Ascending aorta (tissue), 2 donors: ENCODE results near the gene PTPN1. TPM values are rescaled to one million over a fixed set of nuclear protein-coding genes. Genes with fewer than 3 reads are reported as not detected.

Experiments
- DNase-seq, 2 donors: peaks; one replicate each; pipeline ENCODE4 v3.0.0-alpha.2; 2019; ENCODE audit warnings: low spot score in 2 of 2
- H3K27ac ChIP-seq, 2 donors: fragments of 200-600 bp; sonication (generic); one replicate each; pipeline ENCODE4 v1.5.1; 2016 to 2017; ENCODE audit warnings: mild to moderate bottlenecking in 1 of 2
- H3K27me3 ChIP-seq: fragments of 200-600 bp; sonication (generic); one replicate; pipeline ENCODE4 v1.5.1; 2017
- H3K36me3 ChIP-seq, 2 donors: fragments of 200-600 bp; sonication (generic); one replicate each; pipeline ENCODE4 v1.5.1; 2016
- H3K4me1 ChIP-seq, 2 donors: fragments of 200-600 bp; sonication (generic); one replicate each; pipeline ENCODE4 v1.5.1; 2016 to 2017; ENCODE audit warnings: mild to moderate bottlenecking in 1 of 2
- H3K4me3 ChIP-seq, 2 donors: fragments of 200-600 bp; sonication (generic); one replicate each; pipeline ENCODE4 v1.5.1; 2016 to 2017; ENCODE audit warnings: mild to moderate bottlenecking in 1 of 2
- H3K9me3 ChIP-seq, 2 donors: fragments of 200-600 bp; sonication (generic); one replicate each; pipeline ENCODE4 v1.5.1; 2016
- CTCF ChIP-seq, 3 experiments: fragments of 200-600 bp in 2 of 3; fragments of 450-650 bp in 1 of 3; sonication (generic) in 2 of 3; IDR thresholded peaks; one replicate each; pipeline ENCODE4 v1.5.1; 2016 to 2019; ENCODE audit warnings: antibody characterized with exemption in 3 of 3, mild to moderate bottlenecking in 1 of 3, moderate library complexity in 1 of 3
- intact Hi-C: fragments of 100-400 bp; cut with DNase I; formaldehyde crosslinking; loops from one replicate; pipeline ENCODE4 v1.15.1; 2023
- total RNA-seq: library from RNA; depleted of rRNA; stranded (reverse); fragments of >200 nt; gene quantifications from one replicate; pipeline ENCODE4 v1.1.0, GENCODE V29; 2016

Gene PTPN1
- total RNA-seq, 1 donor from 2014 or later = 30.2 TPM

- Histone ChIP-seq H3K27me3 (no peaks in the 10 kb centered on the region), H3K27ac (no peak overlapping the region), H3K4me1 (peaks cover 0 to 4% of the 10 kb centered on the region in 2 donors), H3K36me3 (peaks cover 66 to 87% of the 10 kb centered on the region in 2 donors), H3K4me3 (no peak overlapping the region), H3K9me3 (no peaks in the 10 kb centered on the region)
- intact Hi-C loops = loop anchor here (2.0 kb wide), 1 partner anchor 393 kb away; no protein-coding TSS in a partner anchor
- TF ChIP-seq CTCF (IDR thresholded peaks at IDR 0.05) = peak; percentile 74 to 87 (median 77)
- DNase-seq = peak in 1 of 2 donors; percentile 85
These were observed 70.0 kb downstream of the PTPN1 start for GRCh38 chr20:50580016-50580747.

- no peak overlapping the region for H3K27ac ChIP-seq
- peaks cover 0 to under 1% of the 10 kb centered on the region in 2 donors for H3K4me1 ChIP-seq
- no peaks in the 10 kb centered on the region for H3K9me3 ChIP-seq
- TF ChIP-seq CTCF (IDR thresholded peaks at IDR 0.05) = no peak
- peaks cover 71 to 88% of the 10 kb centered on the region in 2 donors for H3K36me3 ChIP-seq
- no peak for DNase-seq
- H3K4me3 ChIP-seq = no peak overlapping the region
- no peaks in the 10 kb centered on the region for H3K27me3 ChIP-seq
- intact Hi-C loops = loop anchor here (2.0 kb wide), 1 partner anchor 394 kb away; no protein-coding TSS in a partner anchor
These were observed 70.8 kb downstream of the PTPN1 start for GRCh38 chr20:50580842-50581544.

GRCh38 chr20:50582092-50582491 lies 71.9 kb downstream of the PTPN1 start:
- no peak for DNase-seq
- H3K27me3 ChIP-seq = no peaks in the 10 kb centered on the region
- TF ChIP-seq CTCF (IDR thresholded peaks at IDR 0.05) = no peak
- H3K27ac ChIP-seq = no peak overlapping the region
- intact Hi-C loops = no loop called here
- H3K4me3 ChIP-seq = no peak overlapping the region
- no peaks in the 10 kb centered on the region for H3K9me3 ChIP-seq
- H3K4me1 ChIP-seq = no peaks in the 10 kb centered on the region
- H3K36me3 ChIP-seq = peaks cover 78 to 95% of the 10 kb centered on the region in 2 donors

GRCh38 chr20:50582591-50583234 lies 72.5 kb downstream of the PTPN1 start:
- Histone ChIP-seq H3K27ac (no peak overlapping the region), H3K36me3 (peaks cover 77 to 99% of the 10 kb centered on the region in 2 donors), H3K27me3 (no peaks in the 10 kb centered on the region), H3K4me3 (no peak overlapping the region), H3K9me3 (no peaks in the 10 kb centered on the region), H3K4me1 (no peaks in the 10 kb centered on the region)
- intact Hi-C loops = no loop called here
- DNase-seq = no peak
- no peak for TF ChIP-seq CTCF (IDR thresholded peaks at IDR 0.05)

GRCh38 chr20:50583442-50584150 lies 73.4 kb downstream of the PTPN1 start:
- intact Hi-C loops = no loop called here
- Histone ChIP-seq H3K27me3 (no peaks in the 10 kb centered on the region), H3K36me3 (peaks cover 70 to 92% of the 10 kb centered on the region in 2 donors), H3K27ac (no peak overlapping the region), H3K9me3 (no peaks in the 10 kb centered on the region), H3K4me1 (no peaks in the 10 kb centered on the region), H3K4me3 (no peak overlapping the region)
- DNase-seq = no peak
- TF ChIP-seq CTCF (IDR thresholded peaks at IDR 0.05) = no peak
